H9 (cell line): ENCODE results near the gene ZNF365. TPM values are rescaled to one million over a fixed set of nuclear protein-coding genes. Genes with fewer than 3 reads are reported as not detected.

Source experiments
- DNase-seq: peaks from one replicate; pipeline ENCODE4 v3.0.0-alpha.2; 2017
- H2AFZ ChIP-seq: one replicate; pipeline ENCODE4 v1.6.1; 2013; ENCODE audit warnings: mild to moderate bottlenecking, low read length, control low read depth, moderate library complexity
- H2AK5ac ChIP-seq: 2 replicates; pipeline ENCODE4 v1.6.1; 2013; ENCODE audit warnings: low read length, control low read depth, mixed read lengths; ENCODE audit not compliant: insufficient read length
- H2BK120ac ChIP-seq: one replicate; pipeline ENCODE4 v1.6.1; 2013; ENCODE audit warnings: low read depth, mild to moderate bottlenecking, low read length, control low read depth, inconsistent platforms; ENCODE audit not compliant: poor library complexity, severe bottlenecking
- H2BK12ac ChIP-seq: 2 replicates; pipeline ENCODE4 v1.6.1; 2013; ENCODE audit warnings: low read length, control low read depth, mixed read lengths, low read depth; ENCODE audit not compliant: insufficient read length
- H2BK15ac ChIP-seq: 2 replicates; pipeline ENCODE4 v1.6.1; 2013; ENCODE audit warnings: low read depth, low read length, control low read depth
- H2BK20ac ChIP-seq: one replicate; pipeline ENCODE4 v1.6.1; 2013; ENCODE audit warnings: low read depth, mild to moderate bottlenecking, low read length, control low read depth, inconsistent platforms; ENCODE audit not compliant: poor library complexity, severe bottlenecking
- H2BK5ac ChIP-seq: 2 replicates; pipeline ENCODE4 v1.6.1; 2013; ENCODE audit warnings: low read length, control low read depth, mixed read lengths; ENCODE audit not compliant: insufficient read length
- H3K14ac ChIP-seq: 2 replicates; pipeline ENCODE4 v1.6.1; 2013; ENCODE audit warnings: low read length, control low read depth; ENCODE audit not compliant: insufficient read depth
- H3K18ac ChIP-seq: 2 replicates; pipeline ENCODE4 v1.6.1; 2013; ENCODE audit warnings: low read depth, mild to moderate bottlenecking, mixed read lengths, low read length, control low read depth; ENCODE audit not compliant: insufficient read length
- H3K23ac ChIP-seq: 2 replicates; pipeline ENCODE4 v1.6.1; 2013; ENCODE audit warnings: low read length, control low read depth, mixed read lengths, low read depth; ENCODE audit not compliant: insufficient read length
- H3K23me2 ChIP-seq: 2 replicates; pipeline ENCODE4 v1.6.1; 2013; ENCODE audit warnings: low read depth, mild to moderate bottlenecking, mixed read lengths, low read length, control low read depth; ENCODE audit not compliant: insufficient read length, poor library complexity, severe bottlenecking
- H3K27ac ChIP-seq: 2 replicates; pipeline ENCODE4 v1.5.1; 2013; ENCODE audit warnings: low read length, control low read depth, mixed read lengths, low read depth; ENCODE audit not compliant: insufficient read length
- H3K27me3 ChIP-seq: 2 replicates; pipeline ENCODE4 v1.6.1; 2013; ENCODE audit warnings: low read length, control low read depth, inconsistent platforms; ENCODE audit not compliant: insufficient read depth
- H3K4ac ChIP-seq: 2 replicates; pipeline ENCODE4 v1.6.1; 2013; ENCODE audit warnings: low read depth, mild to moderate bottlenecking, control low read depth, inconsistent platforms, low read length, moderate library complexity
- H3K4me1 ChIP-seq: 2 replicates; pipeline ENCODE4 v1.6.1; 2013; ENCODE audit warnings: low read length, control low read depth, inconsistent platforms; ENCODE audit not compliant: insufficient read depth
- H3K4me2 ChIP-seq: 2 replicates; pipeline ENCODE4 v1.6.1; 2013; ENCODE audit warnings: low read length, control low read depth, mixed read lengths; ENCODE audit not compliant: insufficient read length, insufficient read depth
- H3K56ac ChIP-seq: 2 replicates; pipeline ENCODE4 v1.6.1; 2013; ENCODE audit warnings: low read depth, mild to moderate bottlenecking, mixed read lengths, low read length, control low read depth; ENCODE audit not compliant: insufficient read length
- H3K79me1 ChIP-seq: 2 replicates; pipeline ENCODE4 v1.6.1; 2013; ENCODE audit warnings: low read depth, mild to moderate bottlenecking, moderate library complexity, low read length, control low read depth, inconsistent platforms; ENCODE audit not compliant: insufficient read depth, poor library complexity, severe bottlenecking
- H3K79me2 ChIP-seq: 2 replicates; pipeline ENCODE4 v1.6.1; 2013; ENCODE audit warnings: low read length, control low read depth, inconsistent platforms; ENCODE audit not compliant: insufficient read depth
- H3K9ac ChIP-seq: 2 replicates; pipeline ENCODE4 v1.6.1; 2013; ENCODE audit warnings: low read length, control low read depth, mixed read lengths; ENCODE audit not compliant: insufficient read length; ENCODE audit errors: extremely low read depth
- H3K9me3 ChIP-seq: one replicate; pipeline ENCODE4 v1.6.1; 2013; ENCODE audit warnings: low read depth, low read length, inconsistent platforms; ENCODE audit not compliant: control insufficient read depth
- H3T11ph ChIP-seq: one replicate; pipeline ENCODE4 v1.6.1; 2013; ENCODE audit warnings: mild to moderate bottlenecking, low read length, control low read depth, inconsistent platforms
- H4K20me1 ChIP-seq: one replicate; pipeline ENCODE4 v1.6.1; 2013; ENCODE audit not compliant: control insufficient read depth, insufficient read length, insufficient read depth
- H4K5ac ChIP-seq: 2 replicates; pipeline ENCODE4 v1.6.1; 2013; ENCODE audit warnings: low read depth, mild to moderate bottlenecking, mixed read lengths, low read length, control low read depth; ENCODE audit not compliant: insufficient read length
- H4K8ac ChIP-seq: replicated peaks from 2 replicates; pipeline ENCODE4 v1.6.1; 2013; ENCODE audit warnings: low read length, control low read depth, mixed read lengths, low read depth; ENCODE audit not compliant: insufficient read length
- H4K91ac ChIP-seq: 2 replicates; pipeline ENCODE4 v1.6.1; 2013; ENCODE audit warnings: low read depth, mild to moderate bottlenecking, moderate library complexity, mixed read lengths, low read length, control low read depth; ENCODE audit not compliant: insufficient read length
- H3K27ac Mint-ChIP-seq, 3 experiments: 2 replicates in 2 of 3; 3 replicates in 1 of 3; pipeline ENCODE4 v1.8.0; 2020 to 2021; ENCODE audit warnings: mixed read lengths in 3 of 3, mild to moderate bottlenecking in 1 of 3, moderate library complexity in 1 of 3
- H3K27me3 Mint-ChIP-seq: 2 replicates; pipeline ENCODE4 v1.8.0; 2021; ENCODE audit warnings: low read depth, mild to moderate bottlenecking, moderate library complexity, mixed read lengths
- H3K36me3 Mint-ChIP-seq, 3 experiments: 2 replicates in 2 of 3; 3 replicates in 1 of 3; pipeline ENCODE4 v1.8.0; 2020 to 2021; ENCODE audit warnings: low read depth in 3 of 3, mixed read lengths in 3 of 3; ENCODE audit not compliant: insufficient read depth in 1 of 3
- H3K4me1 Mint-ChIP-seq, 2 experiments: 2 replicates each; pipeline ENCODE4 v1.8.0; 2020; ENCODE audit warnings: mixed read lengths in 2 of 2
- H3K4me3 Mint-ChIP-seq, 2 experiments: 2 replicates in 1 of 2; 3 replicates in 1 of 2; pipeline ENCODE4 v1.8.0; 2020 to 2021; ENCODE audit warnings: mild to moderate bottlenecking in 2 of 2, mixed read lengths in 2 of 2, moderate library complexity in 1 of 2
- H3K9me3 Mint-ChIP-seq, 2 experiments: 2 replicates in 1 of 2; 3 replicates in 1 of 2; pipeline ENCODE4 v1.8.0; 2020; ENCODE audit warnings: mild to moderate bottlenecking in 2 of 2, mixed read lengths in 2 of 2, moderate library complexity in 1 of 2
- total RNA-seq: library from RNA; stranded (reverse); gene quantifications from 2 replicates; pipeline ENCODE4 v1.2.1, GENCODE V29; 2021
- TF ChIP-seq, protein P1 (sequence below): fragments of 200-600 bp; sonication (generic); conservative IDR thresholded peaks from 3 replicates; pipeline ENCODE4 v1.8.0; 2021; ENCODE audit warnings: antibody characterized with exemption, mild to moderate bottlenecking

Gene ZNF365
- total RNA-seq, 1 experiment from 2014 or later: 0.59 TPM

DNA sequence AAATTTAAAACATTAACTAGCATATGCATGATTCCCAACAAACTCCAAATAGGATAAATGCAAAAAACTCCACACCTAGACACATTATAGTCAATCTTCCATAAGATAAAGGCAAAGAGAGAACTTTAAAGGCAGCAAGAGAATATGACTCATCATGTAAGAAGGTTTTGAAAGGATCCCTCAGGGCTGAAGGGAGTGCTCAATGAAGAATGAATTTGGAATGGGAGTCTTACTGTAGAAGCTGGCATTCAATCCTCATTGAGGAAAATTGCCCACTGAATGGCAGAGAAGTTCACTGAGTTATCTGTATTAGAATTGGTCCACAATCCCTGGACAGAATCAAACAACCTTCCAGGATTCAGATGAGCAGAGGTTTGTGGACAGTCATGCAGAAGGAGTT, 26.1 kb upstream of the ZNF365 start:
- no peak overlapping the region for H2BK20ac ChIP-seq
- H3K4me2 ChIP-seq: no peak overlapping the region
- H3T11ph ChIP-seq: no peak overlapping the region
- H3K9me3 ChIP-seq: peaks cover 4% of the 10 kb centered on the region
- H3K27me3 ChIP-seq: no peaks in the 10 kb centered on the region
- H3K9me3 Mint-ChIP-seq: peaks cover 52 to 77% of the 10 kb centered on the region in 2 experiments
- no peak overlapping the region for H3K9ac ChIP-seq
- H2BK12ac ChIP-seq: no peak overlapping the region
- no peak for DNase-seq
- H4K20me1 ChIP-seq: no peaks in the 10 kb centered on the region
- H2BK120ac ChIP-seq: no peak overlapping the region
- H3K79me2 ChIP-seq: no peaks in the 10 kb centered on the region
- TF ChIP-seq, protein P1, sequence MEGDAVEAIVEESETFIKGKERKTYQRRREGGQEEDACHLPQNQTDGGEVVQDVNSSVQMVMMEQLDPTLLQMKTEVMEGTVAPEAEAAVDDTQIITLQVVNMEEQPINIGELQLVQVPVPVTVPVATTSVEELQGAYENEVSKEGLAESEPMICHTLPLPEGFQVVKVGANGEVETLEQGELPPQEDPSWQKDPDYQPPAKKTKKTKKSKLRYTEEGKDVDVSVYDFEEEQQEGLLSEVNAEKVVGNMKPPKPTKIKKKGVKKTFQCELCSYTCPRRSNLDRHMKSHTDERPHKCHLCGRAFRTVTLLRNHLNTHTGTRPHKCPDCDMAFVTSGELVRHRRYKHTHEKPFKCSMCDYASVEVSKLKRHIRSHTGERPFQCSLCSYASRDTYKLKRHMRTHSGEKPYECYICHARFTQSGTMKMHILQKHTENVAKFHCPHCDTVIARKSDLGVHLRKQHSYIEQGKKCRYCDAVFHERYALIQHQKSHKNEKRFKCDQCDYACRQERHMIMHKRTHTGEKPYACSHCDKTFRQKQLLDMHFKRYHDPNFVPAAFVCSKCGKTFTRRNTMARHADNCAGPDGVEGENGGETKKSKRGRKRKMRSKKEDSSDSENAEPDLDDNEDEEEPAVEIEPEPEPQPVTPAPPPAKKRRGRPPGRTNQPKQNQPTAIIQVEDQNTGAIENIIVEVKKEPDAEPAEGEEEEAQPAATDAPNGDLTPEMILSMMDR: no peak
- H3K4me1 ChIP-seq: no peaks in the 10 kb centered on the region
- H3K4ac ChIP-seq: no peak overlapping the region
- H3K36me3 Mint-ChIP-seq: peaks cover 9 to 26% (median 20%) of the 10 kb centered on the region in 3 experiments; a peak in 6 of 7 replicates
- H2BK15ac ChIP-seq: no peak overlapping the region
- H4K91ac ChIP-seq: no peak overlapping the region
- H2AFZ ChIP-seq: no peak overlapping the region
- H3K4me3 Mint-ChIP-seq: no peak overlapping the region
- no peak overlapping the region for H3K27ac ChIP-seq
- no peak overlapping the region for H4K8ac ChIP-seq
- H3K79me1 ChIP-seq: no peaks in the 10 kb centered on the region
- H3K27me3 Mint-ChIP-seq: no peaks in the 10 kb centered on the region; the same call in 1 of the 2 replicates
- no peak overlapping the region for H4K5ac ChIP-seq
- H2BK5ac ChIP-seq: no peak overlapping the region
- no peaks in the 10 kb centered on the region for H3K23me2 ChIP-seq
- no peak overlapping the region for H3K14ac ChIP-seq
- no peak overlapping the region for H3K27ac Mint-ChIP-seq
- no peak overlapping the region for H3K23ac ChIP-seq
- H3K56ac ChIP-seq: no peak overlapping the region
- no peak overlapping the region for H3K18ac ChIP-seq
- no peaks in the 10 kb centered on the region for H3K4me1 Mint-ChIP-seq
- no peak overlapping the region for H2AK5ac ChIP-seq
